Spleen (tissue), 11 donors: Measurements from ENCODE around the gene KSR2. TPM values are rescaled to one million over a fixed set of nuclear protein-coding genes. Genes with fewer than 3 reads are reported as not detected.

Experiments used
- DNase-seq: peaks from one replicate; pipeline ENCODE4 v3.0.0-alpha.2; 2020
- H3K27ac ChIP-seq, 8 donors: fragments of 200-600 bp; sonication (generic) in 7 of 8; 1 replicate in 4 of 8; 2 replicates in 4 of 8; pipeline versions ENCODE4 v1.5.0 to v1.8.0; 2016 to 2021; ENCODE audit warnings: inconsistent platforms in 4 of 8, mild to moderate bottlenecking in 4 of 8, moderate library complexity in 1 of 8
- H3K27me3 ChIP-seq, 7 donors: fragments of 200-600 bp; sonication (generic) in 6 of 7; replicated peaks in 1 of 7; 1 replicate in 4 of 7; 2 replicates in 3 of 7; pipeline versions ENCODE4 v1.5.0 to v1.8.0; 2016 to 2021; ENCODE audit warnings: inconsistent platforms in 3 of 7, mild to moderate bottlenecking in 1 of 7
- H3K36me3 ChIP-seq, 6 donors: fragments of 200-600 bp; sonication (generic) in 5 of 6; 1 replicate in 4 of 6; 2 replicates in 2 of 6; pipeline versions ENCODE4 v1.5.0 to v1.8.0; 2016 to 2021; ENCODE audit warnings: inconsistent platforms in 2 of 6
- H3K4me1 ChIP-seq, 6 donors: fragments of 200-600 bp; sonication (generic) in 5 of 6; 1 replicate in 3 of 6; 2 replicates in 3 of 6; pipeline versions ENCODE4 v1.5.0 to v1.8.0; 2016 to 2021; ENCODE audit warnings: inconsistent platforms in 3 of 6
- H3K4me3 ChIP-seq, 8 donors: fragments of 200-600 bp; sonication (generic) in 7 of 8; 1 replicate in 4 of 8; 2 replicates in 4 of 8; pipeline versions ENCODE4 v1.5.0 to v1.8.0; 2016 to 2021; ENCODE audit warnings: inconsistent platforms in 4 of 8, mild to moderate bottlenecking in 4 of 8, moderate library complexity in 2 of 8
- H3K9me3 ChIP-seq, 8 donors: fragments of 200-600 bp; sonication (generic) in 7 of 8; 1 replicate in 4 of 8; 2 replicates in 4 of 8; pipeline versions ENCODE4 v1.5.0 to v1.8.0; 2016 to 2021; ENCODE audit warnings: inconsistent platforms in 4 of 8
- CTCF ChIP-seq, 11 experiments: fragments of 200-600 bp in 7 of 11; fragments of 450-650 bp in 4 of 11; sonication (generic) in 4 of 11; IDR thresholded peaks in 8 of 11; conservative IDR thresholded peaks in 3 of 11; 1 replicate in 7 of 11; 2 replicates in 4 of 11; pipeline versions ENCODE4 v1.4.0 to v1.8.0; 2016 to 2021; ENCODE audit warnings: antibody characterized with exemption in 11 of 11, inconsistent platforms in 4 of 11, mild to moderate bottlenecking in 1 of 11
- POLR2A ChIP-seq, 3 donors: fragments of 450-650 bp; IDR thresholded peaks; one replicate each; pipeline ENCODE4 v1.5.1; 2017; ENCODE audit warnings: antibody characterized with exemption in 3 of 3, mild to moderate bottlenecking in 1 of 3
- POLR2AphosphoS5 ChIP-seq, 3 donors: sonication (generic); formaldehyde crosslinking; IDR thresholded peaks; one replicate each; pipeline ENCODE4 v1.5.1; 2017; ENCODE audit warnings: antibody characterized with exemption in 3 of 3
- WGBS, 5 donors: extraction: QIAGEN DNeasy Blood & Tissue Kit in 3 of 5; methylation state at CpG; one replicate each; pipeline versions ENCODE4 v1.1.5 to v1.1.7; 2013 to 2018; 5-methylcytosine and 5-hydroxymethylcytosine counted together
- intact Hi-C: fragments of 100-400 bp; cut with DNase I; formaldehyde crosslinking; loops from one replicate; pipeline ENCODE4 v1.15.0; 2023; ENCODE audit warnings: low total_unique reads
- polyA plus RNA-seq, 3 donors: library from polyadenylated mRNA; stranded (reverse); fragments of 200-250 nt; gene quantifications; one replicate each; pipeline ENCODE4 v1.2.1, GENCODE V29; 2013
- total RNA-seq, 7 donors: library from RNA; depleted of rRNA in 3 of 7; stranded (reverse); fragments of >200 nt in 3 of 7; fragmentation: NEBNext Ultra II Directional in 4 of 7; extraction: Animal tissue kit (Norgen Biotek cat#: 25700) in 4 of 7; gene quantifications; one replicate each; pipeline versions ENCODE4 v1.1.0 to v1.2.1, GENCODE V29; 2016 to 2021
- donor health status: healthy with polysubstance abuse.
- donor health status: DM: no; HTN: no; CAD: no; lungs with moderate emphysema.
- donor health status: DM: no; HTN: no; CAD: no.
- donor health status: Bipolar disorder and iron deficiency.
- donor health status: healthy.
- donor health status: DM: no; HTN: no; CAD: no.
- donor health status: DM: yes; HTN: yes; CAD: no.

Gene KSR2
- total and polyA plus RNA-seq, 10 donors: under 0.01 to 0.09 (median 0.02) TPM; not detected in 4

DNA sequence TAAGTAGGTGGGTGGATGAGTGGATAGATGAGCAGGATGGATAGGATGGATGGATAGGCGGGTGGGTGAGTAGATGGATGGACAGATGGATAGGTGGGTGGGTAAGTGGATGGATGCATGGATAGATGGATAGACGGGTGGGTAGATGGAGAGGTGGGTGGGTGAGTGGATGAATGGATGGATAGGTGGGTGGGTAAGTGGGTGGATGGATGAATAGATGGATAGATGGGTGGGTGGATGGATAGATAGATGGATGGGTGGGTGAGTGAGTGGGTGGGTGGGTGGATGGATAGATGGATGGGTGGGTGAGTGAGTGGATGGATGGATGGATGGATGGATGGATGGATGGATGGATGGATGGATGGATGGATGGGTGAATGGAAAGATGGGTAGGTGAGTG is 385.7 kb downstream of the KSR2 start:
- no peak overlapping the region for H3K27ac ChIP-seq
- 79 to 91% (median 86%) methylated on average over 2 of the region's 2 CpGs for WGBS, 5 donors
- H3K27me3 ChIP-seq: peaks cover 0 to 37% (median 0%) of the 10 kb centered on the region in 7 donors
- no peaks in the 10 kb centered on the region for H3K36me3 ChIP-seq
- H3K4me3 ChIP-seq: no peak overlapping the region
- no peaks in the 10 kb centered on the region for H3K9me3 ChIP-seq
- intact Hi-C loops: loop anchor here (10.0 kb wide), 1 partner anchor 208 kb away; no protein-coding TSS in a partner anchor
- no peak for TF ChIP-seq CTCF (IDR thresholded peaks at IDR 0.05 in 8 of 11, conservative IDR thresholded peaks at IDR 0.05 in 3 of 11)
- H3K4me1 ChIP-seq: peaks cover 0 to 3% (median 0%) of the 10 kb centered on the region in 6 donors
- no peak for DNase-seq

DNA sequence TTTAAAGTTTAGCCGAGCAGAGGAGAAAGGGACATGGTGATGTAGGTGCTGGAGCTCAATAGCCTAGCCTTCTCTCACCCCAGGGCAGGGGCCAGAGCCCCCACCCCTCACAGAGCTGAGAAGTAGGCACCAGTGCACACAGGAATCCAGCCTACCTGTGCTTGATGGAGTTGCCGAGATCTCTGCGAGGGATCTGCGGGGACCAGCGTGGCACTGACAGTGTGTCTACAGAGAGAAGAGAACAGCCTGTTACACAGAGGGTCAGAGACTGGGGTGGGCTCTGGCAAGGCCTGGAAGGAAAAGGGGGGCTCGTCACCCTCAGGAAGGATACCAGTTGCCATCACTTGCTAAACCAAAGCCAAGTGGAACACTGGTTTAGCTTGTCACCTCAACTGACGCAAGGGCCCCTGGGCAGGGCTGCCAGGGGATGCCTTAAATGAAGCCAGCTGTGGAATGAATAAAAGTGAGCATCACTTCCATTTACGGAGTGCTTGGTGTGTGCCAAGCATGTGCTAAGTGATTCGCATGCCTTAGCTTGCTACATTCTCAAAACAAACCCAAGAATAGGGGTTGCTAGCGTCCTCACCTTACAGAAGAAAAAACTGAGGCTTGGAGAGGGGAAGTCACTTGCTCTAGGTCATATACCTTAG is 386.5 kb downstream of the KSR2 start:
- peaks cover 0 to 31% (median 0%) of the 10 kb centered on the region in 7 donors for H3K27me3 ChIP-seq
- no peak overlapping the region for H3K27ac ChIP-seq
- no peak for DNase-seq
- intact Hi-C loops: loop anchor here (10.0 kb wide), 1 partner anchor 207 kb away; no protein-coding TSS in a partner anchor
- 55 to 80% (median 67%) methylated on average over 10 of the region's 10 CpGs for WGBS, 5 donors
- H3K4me3 ChIP-seq: no peak overlapping the region
- H3K4me1 ChIP-seq: no peaks in the 10 kb centered on the region
- TF ChIP-seq POLR2AphosphoS5 (IDR thresholded peaks at IDR 0.05): no peak
- TF ChIP-seq POLR2A (IDR thresholded peaks at IDR 0.05): no peak
- no peak for TF ChIP-seq CTCF (IDR thresholded peaks at IDR 0.05 in 8 of 11, conservative IDR thresholded peaks at IDR 0.05 in 3 of 11)
- no peaks in the 10 kb centered on the region for H3K9me3 ChIP-seq
- no peaks in the 10 kb centered on the region for H3K36me3 ChIP-seq

GRCh38 chr12:117580718-117581062 is 388.1 kb downstream of the KSR2 start:
- Histone ChIP-seq H3K9me3 (no peaks in the 10 kb centered on the region), H3K27ac (no peak overlapping the region), H3K36me3 (no peaks in the 10 kb centered on the region), H3K4me1 (no peaks in the 10 kb centered on the region), H3K27me3 (peaks cover 0 to 24% (median 0%) of the 10 kb centered on the region in 7 donors), H3K4me3 (no peak overlapping the region)
- 11 to 19% (median 12%) methylated on average over 8 of the region's 8 CpGs for WGBS, 5 donors
- no peak for DNase-seq
- intact Hi-C loops: loop anchor here (10.0 kb wide), 1 partner anchor 206 kb away; no protein-coding TSS in a partner anchor
- TF ChIP-seq POLR2AphosphoS5 (IDR thresholded peaks at IDR 0.05) (no peak), CTCF (IDR thresholded peaks at IDR 0.05 in 8 of 11, conservative IDR thresholded peaks at IDR 0.05 in 3 of 11) (no peak), POLR2A (IDR thresholded peaks at IDR 0.05) (no peak)

DNA sequence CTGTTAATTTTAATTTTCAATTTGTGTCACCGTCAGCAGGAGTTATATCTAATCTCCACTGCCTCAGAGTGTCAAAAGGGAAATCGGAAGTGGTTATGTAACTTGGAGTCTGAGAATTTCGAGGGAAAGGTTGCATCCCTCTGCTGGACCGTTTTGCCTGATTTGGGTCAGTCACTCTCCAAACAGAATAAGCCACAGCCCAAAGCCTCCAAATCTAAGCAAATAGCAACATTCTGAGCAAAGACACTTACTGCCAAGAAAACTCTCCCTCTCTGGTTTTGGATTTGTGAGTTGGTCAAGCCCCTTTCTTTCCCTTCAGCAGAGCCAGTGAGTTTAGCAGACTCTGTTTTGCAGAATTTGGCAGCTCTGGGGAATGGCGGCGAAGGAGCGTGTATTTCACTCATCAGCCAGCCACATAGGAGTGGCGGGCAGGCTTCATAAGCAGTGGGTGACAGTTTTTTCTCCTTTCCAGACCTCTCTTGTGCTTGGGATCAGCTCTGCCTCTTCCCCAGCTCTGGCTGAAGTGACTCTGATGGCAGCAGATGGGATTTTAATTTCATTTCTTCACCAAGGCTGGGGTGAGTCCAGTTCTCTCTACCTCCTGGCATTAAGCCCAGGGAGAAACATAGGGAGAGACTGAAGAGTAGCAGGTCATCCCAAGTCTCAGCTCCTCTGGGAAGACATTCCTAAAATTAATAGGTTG is 388.6 kb downstream of the KSR2 start:
- DNase-seq: no peak
- WGBS, 5 donors: 53 to 71% (median 66%) methylated on average over 8 of the region's 8 CpGs
- H3K27ac ChIP-seq: no peak overlapping the region
- H3K4me3 ChIP-seq: no peak overlapping the region
- intact Hi-C loops: loop anchor here (10.0 kb wide), 1 partner anchor 205 kb away; no protein-coding TSS in a partner anchor
- no peak for TF ChIP-seq POLR2AphosphoS5 (IDR thresholded peaks at IDR 0.05)
- TF ChIP-seq CTCF (IDR thresholded peaks at IDR 0.05 in 8 of 11, conservative IDR thresholded peaks at IDR 0.05 in 3 of 11): no peak
- TF ChIP-seq POLR2A (IDR thresholded peaks at IDR 0.05): no peak
- H3K9me3 ChIP-seq: no peaks in the 10 kb centered on the region
- no peaks in the 10 kb centered on the region for H3K4me1 ChIP-seq
- H3K36me3 ChIP-seq: no peaks in the 10 kb centered on the region
- peaks cover 0 to 24% (median 0%) of the 10 kb centered on the region in 7 donors for H3K27me3 ChIP-seq
